Panc1 (cell line): ENCODE measurements around the gene SLC39A8. TPM values are rescaled to one million over a fixed set of nuclear protein-coding genes. Genes with fewer than 3 reads are reported as not detected.
A peak's percentile ranks its signal among the peaks of the same experiment; 100 is the strongest.

Experiments
- ATAC-seq: fragments of 200-7000 bp; cut with Tn5 transposase; 2 replicates; pipeline ENCODE4 v1.9.1; 2020; ENCODE audit warnings: mild to moderate bottlenecking, moderate library complexity
- BruUV-seq: library from RNA; stranded (reverse); fragments of 400-500 nt; replicated peaks from 2 replicates; lab custom pipeline; 2021; lab: Mats Ljungman, UMichigan
- CTCF ChIA-PET: fragments of 300-600 bp; sonication (Branson Sonifier 250); formaldehyde crosslinking; loops from one replicate; lab custom pipeline; 2022; ENCODE audit warnings: antibody characterized with exemption; lab: Charles Lee
- POLR2A ChIA-PET: fragments of 300-600 bp; sonication (Branson Sonifier 250); formaldehyde crosslinking; loops from one replicate; lab custom pipeline; 2022; ENCODE audit warnings: antibody characterized with exemption; lab: Charles Lee
- DNase-seq: peaks from one replicate; pipeline ENCODE4 v3.0.0-alpha.2; 2010; ENCODE audit warnings: low read depth, low spot score
- H3K27ac ChIP-seq: 2 replicates; pipeline ENCODE4 v1.5.1; 2011; ENCODE audit warnings: mild to moderate bottlenecking, low read length, inconsistent platforms
- H3K27me3 ChIP-seq: fragments of 200-500 bp; sonication (Bioruptor generic); 2 replicates; pipeline ENCODE4 v1.6.0; 2014; ENCODE audit warnings: low read length, inconsistent platforms; ENCODE audit not compliant: control insufficient read depth, insufficient read depth
- H3K36me3 ChIP-seq: fragments of 200-500 bp; sonication (Bioruptor generic); 2 replicates; pipeline ENCODE4 v1.5.1; 2014; ENCODE audit warnings: inconsistent platforms, mild to moderate bottlenecking, low read length, moderate library complexity; ENCODE audit not compliant: control insufficient read depth, insufficient read depth
- H3K4me1 ChIP-seq: 2 replicates; pipeline ENCODE4 v1.5.1; 2011; ENCODE audit warnings: inconsistent platforms, mild to moderate bottlenecking, low read length, moderate library complexity; ENCODE audit not compliant: control insufficient read depth, insufficient read depth
- H3K4me3 ChIP-seq, 2 experiments: 2 replicates each; pipeline ENCODE4 v1.5.1; 2011 to 2012; ENCODE audit warnings: low read depth in 2 of 2, low read length in 2 of 2, mild to moderate bottlenecking in 2 of 2, inconsistent platforms in 1 of 2, moderate library complexity in 1 of 2
- H3K9me3 ChIP-seq: fragments of 200-500 bp; sonication (Bioruptor generic); 2 replicates; pipeline ENCODE4 v1.5.1; 2014; ENCODE audit warnings: low read depth, mild to moderate bottlenecking, inconsistent platforms, low read length, moderate library complexity; ENCODE audit not compliant: control insufficient read depth, insufficient read depth
- POLR2AphosphoS5 ChIP-seq: IDR thresholded peaks from 2 replicates; pipeline ENCODE4 v1.6.1; 2012; ENCODE audit warnings: mild to moderate bottlenecking, low read depth, low read length, moderate library complexity
- SIN3A ChIP-seq: IDR thresholded peaks from 2 replicates; pipeline ENCODE4 v1.6.1; 2012; ENCODE audit warnings: low read depth, mild to moderate bottlenecking, low read length, moderate library complexity, borderline replicate concordance; ENCODE audit not compliant: insufficient read depth
- TCF7L2 ChIP-seq: IDR thresholded peaks from 2 replicates; pipeline ENCODE4 v1.6.1; 2011; ENCODE audit warnings: mild to moderate bottlenecking, low read depth, low read length, inconsistent platforms
- in situ Hi-C: cut with HindIII; loops from 2 replicates; pipeline ENCODE4 v1.10.0; 2016; ENCODE audit warnings: low sequenced_read_pairs, low pct_unique_long_range_greater_than_20kb
- intact Hi-C: fragments of 100-400 bp; cut with micrococcal nuclease; formaldehyde crosslinking; loops from one replicate; pipeline ENCODE4 v1.10.0; 2022; ENCODE audit not compliant: unreplicated experiment
- total RNA-seq: library from RNA; stranded (reverse); gene quantifications from one replicate; pipeline ENCODE4 v1.2.1, GENCODE V29; 2021; ENCODE audit not compliant: unreplicated experiment
- TF ChIP-seq, protein P1 (sequence below): fragments of 450-650 bp; IDR thresholded peaks from 2 replicates; pipeline ENCODE4 v1.5.1; 2017; ENCODE audit warnings: mild to moderate bottlenecking
- TF ChIP-seq, protein P2 (sequence below), 2 experiments: IDR thresholded peaks; 2 replicates each; pipeline ENCODE4 v1.6.1; 2011 to 2012; ENCODE audit warnings: low read depth in 2 of 2, control low read depth in 1 of 2, low read length in 1 of 2, mild to moderate bottlenecking in 1 of 2, moderate library complexity in 1 of 2; ENCODE audit not compliant: insufficient read depth in 1 of 2

SLC39A8 gene
- total RNA-seq, 1 experiment from 2014 or later = 1.4 TPM

DNA sequence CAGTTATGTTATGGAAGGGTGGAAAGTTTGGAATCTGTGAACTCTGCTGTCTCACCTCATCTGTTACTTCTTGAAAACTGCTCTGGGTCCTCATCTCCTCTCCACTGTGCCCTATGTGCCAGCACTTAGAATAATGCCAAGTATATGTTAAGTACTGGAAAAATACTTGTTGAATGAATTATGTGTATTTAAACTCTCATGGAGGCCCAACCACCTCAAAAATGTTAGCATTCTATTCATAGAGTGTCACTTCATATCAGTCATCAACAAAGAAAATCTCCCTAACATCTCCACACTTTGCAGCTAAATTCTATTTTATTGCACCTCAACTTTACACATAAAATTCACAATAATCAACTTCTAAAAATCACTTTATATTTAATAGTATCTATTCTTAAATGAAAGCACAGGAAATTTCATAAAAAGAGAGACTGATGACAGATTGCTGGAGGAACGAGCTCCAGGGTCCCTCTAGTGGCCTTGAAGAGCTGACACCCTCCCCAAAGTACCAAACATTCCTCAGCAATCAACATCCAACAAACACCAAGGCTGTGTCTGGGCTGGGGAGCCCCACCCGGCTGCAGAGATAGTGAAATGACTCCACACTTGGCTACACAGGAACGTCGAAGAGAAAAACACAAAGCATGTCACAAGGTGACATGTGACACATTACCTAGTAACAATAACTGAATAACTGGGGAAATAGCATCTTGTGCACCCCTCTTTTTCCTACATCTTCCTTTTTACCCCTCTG is 45.8 kb downstream of the SLC39A8 start:
- intact Hi-C loops (no loop called here), in situ Hi-C loops (no loop called here)
- ChIA-PET POLR2A (no interaction called here), CTCF (no interaction called here)
- DNase-seq (peak; percentile 20), ATAC-seq (peak; percentile 80)
- no peak overlapping the region for H3K27ac ChIP-seq
- H3K4me1 ChIP-seq = no peaks in the 10 kb centered on the region
- H3K27me3 ChIP-seq = no peaks in the 10 kb centered on the region
- H3K36me3 ChIP-seq = no peaks in the 10 kb centered on the region
- TF ChIP-seq SIN3A (no peak), TCF7L2 (no peak), POLR2AphosphoS5 (no peak)
- TF ChIP-seq, protein P1, sequence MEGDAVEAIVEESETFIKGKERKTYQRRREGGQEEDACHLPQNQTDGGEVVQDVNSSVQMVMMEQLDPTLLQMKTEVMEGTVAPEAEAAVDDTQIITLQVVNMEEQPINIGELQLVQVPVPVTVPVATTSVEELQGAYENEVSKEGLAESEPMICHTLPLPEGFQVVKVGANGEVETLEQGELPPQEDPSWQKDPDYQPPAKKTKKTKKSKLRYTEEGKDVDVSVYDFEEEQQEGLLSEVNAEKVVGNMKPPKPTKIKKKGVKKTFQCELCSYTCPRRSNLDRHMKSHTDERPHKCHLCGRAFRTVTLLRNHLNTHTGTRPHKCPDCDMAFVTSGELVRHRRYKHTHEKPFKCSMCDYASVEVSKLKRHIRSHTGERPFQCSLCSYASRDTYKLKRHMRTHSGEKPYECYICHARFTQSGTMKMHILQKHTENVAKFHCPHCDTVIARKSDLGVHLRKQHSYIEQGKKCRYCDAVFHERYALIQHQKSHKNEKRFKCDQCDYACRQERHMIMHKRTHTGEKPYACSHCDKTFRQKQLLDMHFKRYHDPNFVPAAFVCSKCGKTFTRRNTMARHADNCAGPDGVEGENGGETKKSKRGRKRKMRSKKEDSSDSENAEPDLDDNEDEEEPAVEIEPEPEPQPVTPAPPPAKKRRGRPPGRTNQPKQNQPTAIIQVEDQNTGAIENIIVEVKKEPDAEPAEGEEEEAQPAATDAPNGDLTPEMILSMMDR = peak; percentile 79
- BruUV-seq = no TSS peak
- H3K4me3 ChIP-seq = no peak overlapping the region
- H3K9me3 ChIP-seq = no peaks in the 10 kb centered on the region

DNA sequence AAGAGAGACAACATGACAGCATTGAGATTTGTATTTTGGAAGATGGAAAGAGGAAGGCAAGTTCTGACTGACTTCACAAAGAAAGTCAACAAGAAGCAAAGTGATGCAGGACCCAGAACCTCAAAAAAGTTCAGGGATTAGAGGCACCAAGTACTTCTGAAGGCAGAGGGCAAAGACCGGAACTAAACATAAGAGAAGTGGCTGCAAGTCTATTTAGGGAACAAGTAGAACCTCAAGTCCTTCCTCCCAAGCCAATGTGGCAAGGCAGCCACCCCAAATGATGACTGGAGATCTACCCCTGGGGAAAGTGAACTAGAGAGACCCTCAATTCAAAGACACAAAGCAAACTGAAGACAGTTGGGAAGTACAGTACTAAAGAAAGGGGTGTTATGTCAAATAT is 46.6 kb downstream of the SLC39A8 start:
- ChIA-PET POLR2A (no interaction called here), CTCF (no interaction called here)
- Histone ChIP-seq H3K27me3 (no peaks in the 10 kb centered on the region), H3K36me3 (no peaks in the 10 kb centered on the region), H3K27ac (no peak overlapping the region), H3K9me3 (no peaks in the 10 kb centered on the region), H3K4me3 (no peak overlapping the region), H3K4me1 (no peaks in the 10 kb centered on the region)
- no TSS peak for BruUV-seq
- no peak for DNase-seq
- TF ChIP-seq SIN3A (no peak), TCF7L2 (no peak), POLR2AphosphoS5 (no peak)
- TF ChIP-seq, protein P2, sequence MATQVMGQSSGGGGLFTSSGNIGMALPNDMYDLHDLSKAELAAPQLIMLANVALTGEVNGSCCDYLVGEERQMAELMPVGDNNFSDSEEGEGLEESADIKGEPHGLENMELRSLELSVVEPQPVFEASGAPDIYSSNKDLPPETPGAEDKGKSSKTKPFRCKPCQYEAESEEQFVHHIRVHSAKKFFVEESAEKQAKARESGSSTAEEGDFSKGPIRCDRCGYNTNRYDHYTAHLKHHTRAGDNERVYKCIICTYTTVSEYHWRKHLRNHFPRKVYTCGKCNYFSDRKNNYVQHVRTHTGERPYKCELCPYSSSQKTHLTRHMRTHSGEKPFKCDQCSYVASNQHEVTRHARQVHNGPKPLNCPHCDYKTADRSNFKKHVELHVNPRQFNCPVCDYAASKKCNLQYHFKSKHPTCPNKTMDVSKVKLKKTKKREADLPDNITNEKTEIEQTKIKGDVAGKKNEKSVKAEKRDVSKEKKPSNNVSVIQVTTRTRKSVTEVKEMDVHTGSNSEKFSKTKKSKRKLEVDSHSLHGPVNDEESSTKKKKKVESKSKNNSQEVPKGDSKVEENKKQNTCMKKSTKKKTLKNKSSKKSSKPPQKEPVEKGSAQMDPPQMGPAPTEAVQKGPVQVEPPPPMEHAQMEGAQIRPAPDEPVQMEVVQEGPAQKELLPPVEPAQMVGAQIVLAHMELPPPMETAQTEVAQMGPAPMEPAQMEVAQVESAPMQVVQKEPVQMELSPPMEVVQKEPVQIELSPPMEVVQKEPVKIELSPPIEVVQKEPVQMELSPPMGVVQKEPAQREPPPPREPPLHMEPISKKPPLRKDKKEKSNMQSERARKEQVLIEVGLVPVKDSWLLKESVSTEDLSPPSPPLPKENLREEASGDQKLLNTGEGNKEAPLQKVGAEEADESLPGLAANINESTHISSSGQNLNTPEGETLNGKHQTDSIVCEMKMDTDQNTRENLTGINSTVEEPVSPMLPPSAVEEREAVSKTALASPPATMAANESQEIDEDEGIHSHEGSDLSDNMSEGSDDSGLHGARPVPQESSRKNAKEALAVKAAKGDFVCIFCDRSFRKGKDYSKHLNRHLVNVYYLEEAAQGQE (IDR thresholded peaks at IDR 0.05; ENCODE audit: insufficient read depth in 1 of 2, low read depth in 2 of 2, low read length in 1 of 2) = no peak
- TF ChIP-seq, protein P1 = no peak
- in situ Hi-C loops (no loop called here), intact Hi-C loops (no loop called here)
- no peak for ATAC-seq
